ENCODE results near the gene UCHL3. TPM values are rescaled to one million over a fixed set of nuclear protein-coding genes. Genes with fewer than 3 reads are reported as not detected.

UCHL3 gene
- 19.3 and 29.0 TPM in 2 replicates for total RNA-seq

GRCh38 chr13:75549262-75550158 lies at the start of gene UCHL3:
TSS of gene UCHL3 (plus strand) at chr13:75549791. CDS start at chr13:75549821, 30 bp downstream.

GRCh38 chr13:75537401-75538365 lies 11.9 kb upstream of the UCHL3 start, which contains the start of gene COMMD6:
TSS of gene COMMD6 (minus strand) at chr13:75537841. CDS start at chr13:75537805, 36 bp downstream.

GRCh38 chr13:75635828-75636435 lies 86.3 kb downstream of the UCHL3 start, which contains the start of gene LMO7:
TSS of gene LMO7 (plus strand) at chr13:75636330. CDS start at chr13:75636658, 328 bp downstream.

Other genes starting within 250 kb of the UCHL3 start
- gene TBC1D4, start 67.6 kb upstream of the UCHL3 start, total RNA-seq, result 14.9 and 21.1 TPM in 2 replicates
- gene COMMD6, start 11.9 kb upstream of the UCHL3 start, total RNA-seq, result 52.4 and 62.4 TPM in 2 replicates
- gene LMO7, start 86.5 kb downstream of the UCHL3 start, total RNA-seq, result 21.9 and 24.5 TPM in 2 replicates